ENCODE results near the gene EIF4E3. TPM values are rescaled to one million over a fixed set of nuclear protein-coding genes. Genes with fewer than 3 reads are reported as not detected.

The EIF4E3 gene
- total and polyA plus RNA-seq, 12 donors = 2.3 to 16.1 (median 10.6) TPM

DNA sequence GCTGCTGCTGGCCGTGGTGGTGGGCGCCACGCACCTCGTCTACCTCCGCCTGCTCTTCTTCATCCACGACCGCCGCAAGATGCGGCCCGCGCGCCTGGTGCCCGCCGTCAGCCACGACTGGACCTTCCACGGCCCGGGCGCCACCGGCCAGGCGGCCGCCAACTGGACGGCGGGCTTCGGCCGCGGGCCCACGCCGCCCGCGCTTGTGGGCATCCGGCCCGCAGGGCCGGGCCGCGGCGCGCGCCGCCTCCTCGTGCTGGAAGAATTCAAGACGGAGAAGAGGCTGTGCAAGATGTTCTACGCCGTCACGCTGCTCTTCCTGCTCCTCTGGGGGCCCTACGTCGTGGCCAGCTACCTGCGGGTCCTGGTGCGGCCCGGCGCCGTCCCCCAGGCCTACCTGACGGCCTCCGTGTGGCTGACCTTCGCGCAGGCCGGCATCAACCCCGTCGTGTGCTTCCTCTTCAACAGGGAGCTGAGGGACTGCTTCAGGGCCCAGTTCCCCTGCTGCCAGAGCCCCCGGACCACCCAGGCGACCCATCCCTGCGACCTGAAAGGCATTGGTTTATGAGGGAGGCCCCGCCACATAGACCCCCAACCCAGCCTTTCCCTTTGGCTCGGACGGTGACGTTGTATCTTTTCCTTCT, 29.5 kb upstream of the EIF4E3 start:
- no peak for TF ChIP-seq POLR2A (IDR thresholded peaks at IDR 0.05)
- TF ChIP-seq, protein P1, sequence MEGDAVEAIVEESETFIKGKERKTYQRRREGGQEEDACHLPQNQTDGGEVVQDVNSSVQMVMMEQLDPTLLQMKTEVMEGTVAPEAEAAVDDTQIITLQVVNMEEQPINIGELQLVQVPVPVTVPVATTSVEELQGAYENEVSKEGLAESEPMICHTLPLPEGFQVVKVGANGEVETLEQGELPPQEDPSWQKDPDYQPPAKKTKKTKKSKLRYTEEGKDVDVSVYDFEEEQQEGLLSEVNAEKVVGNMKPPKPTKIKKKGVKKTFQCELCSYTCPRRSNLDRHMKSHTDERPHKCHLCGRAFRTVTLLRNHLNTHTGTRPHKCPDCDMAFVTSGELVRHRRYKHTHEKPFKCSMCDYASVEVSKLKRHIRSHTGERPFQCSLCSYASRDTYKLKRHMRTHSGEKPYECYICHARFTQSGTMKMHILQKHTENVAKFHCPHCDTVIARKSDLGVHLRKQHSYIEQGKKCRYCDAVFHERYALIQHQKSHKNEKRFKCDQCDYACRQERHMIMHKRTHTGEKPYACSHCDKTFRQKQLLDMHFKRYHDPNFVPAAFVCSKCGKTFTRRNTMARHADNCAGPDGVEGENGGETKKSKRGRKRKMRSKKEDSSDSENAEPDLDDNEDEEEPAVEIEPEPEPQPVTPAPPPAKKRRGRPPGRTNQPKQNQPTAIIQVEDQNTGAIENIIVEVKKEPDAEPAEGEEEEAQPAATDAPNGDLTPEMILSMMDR (IDR thresholded peaks at IDR 0.05) = no peak
- no peak for DNase-seq
- H3K27me3 ChIP-seq = peaks cover 16% of the 10 kb centered on the region
- no peaks in the 10 kb centered on the region for H3K36me3 ChIP-seq (replicated peaks in 1 of 2)
- intact Hi-C loops (cut with DNase I) = no loop called here
- H3K9me3 ChIP-seq (replicated peaks in 1 of 3) = no peaks in the 10 kb centered on the region
- H3K4me3 ChIP-seq = peak overlapping the region in 1 of 4 donors; percentile 54
- peaks cover 0 to 2% of the 10 kb centered on the region in 2 donors for H3K4me1 ChIP-seq (replicated peaks in 1 of 2)
- 24 to 36% (median 26%) methylated on average over 20 to 65 of the region's 65 CpGs for WGBS, 4 donors
- no peak overlapping the region for H3K27ac ChIP-seq

DNA sequence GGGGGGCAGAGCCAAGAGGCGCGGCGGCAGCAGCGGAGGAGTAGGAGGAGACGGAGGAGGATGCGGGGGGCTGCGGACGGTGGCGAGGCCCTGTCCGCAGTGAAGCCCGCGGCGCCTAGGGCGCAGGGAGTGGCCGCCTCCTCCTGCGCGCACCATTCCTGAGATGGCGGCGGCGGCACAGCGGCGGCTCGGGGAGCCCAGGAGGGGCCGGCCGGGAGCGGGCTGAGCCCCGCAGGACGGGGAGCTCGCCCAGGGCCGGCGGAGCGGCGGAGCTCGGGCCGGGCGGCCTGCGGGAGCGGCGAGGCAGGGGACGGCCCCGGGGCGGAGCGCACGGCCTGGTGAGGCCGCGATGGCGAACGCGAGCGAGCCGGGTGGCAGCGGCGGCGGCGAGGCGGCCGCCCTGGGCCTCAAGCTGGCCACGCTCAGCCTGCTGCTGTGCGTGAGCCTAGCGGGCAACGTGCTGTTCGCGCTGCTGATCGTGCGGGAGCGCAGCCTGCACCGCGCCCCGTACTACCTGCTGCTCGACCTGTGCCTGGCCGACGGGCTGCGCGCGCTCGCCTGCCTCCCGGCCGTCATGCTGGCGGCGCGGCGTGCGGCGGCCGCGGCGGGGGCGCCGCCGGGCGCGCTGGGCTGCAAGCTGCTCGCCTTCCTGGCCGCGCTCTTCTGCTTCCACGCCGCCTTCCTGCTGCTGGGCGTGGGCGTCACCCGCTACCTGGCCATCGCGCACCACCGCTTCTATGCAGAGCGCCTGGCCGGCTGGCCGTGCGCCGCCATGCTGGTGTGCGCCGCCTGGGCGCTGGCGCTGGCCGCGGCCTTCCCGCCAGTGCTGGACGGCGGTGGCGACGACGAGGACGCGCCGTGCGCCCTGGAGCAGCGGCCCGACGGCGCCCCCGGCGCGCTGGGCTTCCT, 28.8 kb upstream of the EIF4E3 start, which contains the start of gene GPR27:
GPR27 (plus strand) TSS at position 155 of the 909 bp plus-strand sequence; CDS start at position 350, 195 bp downstream.
- Histone ChIP-seq H3K27ac (peak within 1 kb of the TSS in 1 of 5 donors; percentile 17), H3K4me3 (peak within 1 kb of the TSS in 1 of 4 donors; percentile 54), H3K36me3 (replicated peaks in 1 of 2) (no peaks in the 10 kb centered on the region), H3K27me3 (peaks cover 16% of the 10 kb centered on the region), H3K4me1 (replicated peaks in 1 of 2) (peaks cover 0 to 2% of the 10 kb centered on the region in 2 donors), H3K9me3 (replicated peaks in 1 of 3) (no peaks in the 10 kb centered on the region)
- intact Hi-C loops (cut with DNase I) = no loop called here
- peak in 2 of 7 donors; percentile 10 to 24 for DNase-seq
- 1% methylated on average over 102 to 131 of the region's 131 CpGs; no CpG with 5 or more reads in 2 of the 4 donors for WGBS, 4 donors
- TF ChIP-seq, protein P1 (IDR thresholded peaks at IDR 0.05) = no peak

DNA sequence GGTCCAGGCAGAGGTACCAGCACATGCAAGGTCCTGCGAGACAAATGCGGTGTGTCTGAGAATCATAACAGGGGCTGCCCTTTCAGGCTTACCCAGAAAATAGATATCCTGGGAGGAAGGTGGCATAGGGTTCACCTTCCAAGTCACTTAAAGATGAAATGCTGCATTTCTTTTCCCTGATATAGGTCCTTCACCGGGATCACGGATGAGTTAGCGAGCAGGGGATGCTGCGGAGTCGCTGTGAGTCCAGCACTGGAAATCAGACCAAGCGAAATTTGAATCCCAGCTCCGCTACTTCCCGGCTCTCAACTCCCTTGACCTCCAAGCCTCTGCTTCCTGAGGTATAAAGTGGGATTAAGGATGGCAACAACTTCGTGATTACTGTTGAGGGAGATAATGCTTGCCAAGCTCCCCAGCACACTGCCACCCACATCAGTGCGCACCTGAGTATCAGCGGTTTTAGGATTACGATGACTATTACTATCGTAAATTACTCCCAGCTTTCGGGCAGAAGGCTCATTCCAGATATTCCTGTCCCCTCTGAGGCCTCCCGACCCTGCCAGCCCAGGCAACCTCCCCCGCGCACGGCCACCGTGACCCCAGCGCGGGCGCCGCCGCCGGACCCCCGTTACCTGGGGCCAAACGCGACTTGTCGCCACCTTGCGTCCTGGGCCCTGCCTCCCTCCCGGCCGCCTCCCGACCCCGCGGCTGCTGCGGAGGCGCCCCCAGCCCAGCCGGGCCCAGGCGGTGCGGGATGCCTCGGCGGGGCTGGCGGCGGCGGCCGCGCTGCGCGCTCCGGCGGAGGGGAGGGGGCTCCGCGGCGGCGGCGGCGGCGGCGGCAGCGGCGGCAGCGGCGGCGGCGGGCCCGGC, 27.9 kb upstream of the EIF4E3 start:
- Histone ChIP-seq H3K36me3 (replicated peaks in 1 of 2) (no peaks in the 10 kb centered on the region), H3K4me1 (replicated peaks in 1 of 2) (peaks cover 0 to 2% of the 10 kb centered on the region in 2 donors), H3K27ac (no peak overlapping the region), H3K4me3 (peak overlapping the region in 1 of 4 donors; percentile 54), H3K27me3 (peaks cover 16% of the 10 kb centered on the region), H3K9me3 (replicated peaks in 1 of 3) (no peaks in the 10 kb centered on the region)
- TF ChIP-seq, protein P1 (IDR thresholded peaks at IDR 0.05) = no peak
- TF ChIP-seq POLR2A (IDR thresholded peaks at IDR 0.05) = no peak
- intact Hi-C loops (cut with DNase I) = no loop called here
- WGBS, 4 donors = 13 to 68% (median 37%) methylated on average over 12 to 67 of the region's 68 CpGs
- no peak for DNase-seq
